ENCODE results near the gene ABHD5. TPM values are rescaled to one million over a fixed set of nuclear protein-coding genes. Genes with fewer than 3 reads are reported as not detected.

The ABHD5 gene
- polyA plus RNA-seq, 1 donor from 2014 or later, result 28.1 TPM

Other genes with a start within 250 kb of the ABHD5 start
- gene ANO10, start 68.9 kb upstream of the ABHD5 start, polyA plus RNA-seq (ENCODE audit: insufficient read depth, low read depth, low replicate concordance), result 35.4 TPM

Data from brain (organoid and tissue), 1 donor.